HG03432 (cell line): ENCODE results near the gene UBASH3A.
"Not testable (repeated sequence)": the region's sequence is repeated elsewhere in the genome, so short reads cannot be mapped to it uniquely, and the experiment has no call there.

Source experiments
- ATAC-seq: cut with Tn5 transposase; IDR thresholded peaks from one replicate; pipeline ENCODE4 v1.9.1; 2021; ENCODE audit warnings: mild to moderate bottlenecking, moderate library complexity; ENCODE audit not compliant: unreplicated experiment

UBASH3A gene

DNA sequence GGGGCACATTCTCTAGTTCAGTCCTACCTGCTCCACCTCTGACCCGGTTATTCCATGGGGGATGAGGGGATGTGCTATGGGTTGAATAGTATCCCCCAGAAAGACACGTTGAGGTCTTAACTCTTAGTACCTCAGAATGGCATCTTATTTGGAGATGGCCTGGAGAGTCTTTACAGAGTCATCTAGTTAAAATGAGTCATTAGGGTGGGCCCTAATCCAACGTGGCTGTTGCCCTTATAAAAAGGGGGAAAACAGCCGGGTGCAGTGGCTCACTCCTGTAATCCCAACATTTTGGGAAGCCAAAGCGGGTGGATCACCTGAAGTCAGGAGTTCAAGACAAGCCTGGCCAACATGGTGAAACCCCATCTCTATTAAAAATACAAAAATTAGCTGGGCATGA, 13.5 kb upstream of the UBASH3A start:
- no peak for ATAC-seq

- ATAC-seq = no peak
These were observed 13.0 kb upstream of the UBASH3A start for GRCh38 chr21:42390696-42391095.

- ATAC-seq = no peak
These were observed 12.4 kb upstream of the UBASH3A start for GRCh38 chr21:42391297-42391696.

- ATAC-seq = peak; percentile 83
These were observed 10.8 kb upstream of the UBASH3A start for GRCh38 chr21:42392731-42393442.

DNA sequence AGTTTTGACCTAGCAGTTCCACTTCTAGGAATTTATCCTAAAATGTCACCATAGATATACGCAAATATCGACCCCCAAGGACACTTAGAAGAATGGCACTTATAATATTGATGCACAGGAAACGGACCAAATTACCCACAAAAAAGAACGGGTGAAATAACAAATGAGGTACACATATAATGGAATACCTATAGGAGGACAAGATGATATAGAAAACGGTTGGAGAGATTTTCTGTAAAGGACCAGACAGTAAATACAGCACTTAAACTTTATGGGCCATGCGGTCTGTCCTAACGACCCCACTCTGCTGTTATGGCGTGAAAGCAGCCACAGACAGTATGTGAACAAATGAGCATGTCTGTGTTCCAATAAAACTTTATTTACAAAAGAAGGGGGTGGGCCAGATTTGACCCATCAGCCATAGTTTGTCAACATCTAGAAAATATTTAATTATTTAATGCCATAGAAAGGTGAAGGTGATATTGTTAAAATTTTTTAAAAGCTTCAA, 10.2 kb upstream of the UBASH3A start:
- ATAC-seq = peak; percentile 4

- no peak for ATAC-seq
These were observed 8.4 kb upstream of the UBASH3A start for GRCh38 chr21:42395302-42395701.

DNA sequence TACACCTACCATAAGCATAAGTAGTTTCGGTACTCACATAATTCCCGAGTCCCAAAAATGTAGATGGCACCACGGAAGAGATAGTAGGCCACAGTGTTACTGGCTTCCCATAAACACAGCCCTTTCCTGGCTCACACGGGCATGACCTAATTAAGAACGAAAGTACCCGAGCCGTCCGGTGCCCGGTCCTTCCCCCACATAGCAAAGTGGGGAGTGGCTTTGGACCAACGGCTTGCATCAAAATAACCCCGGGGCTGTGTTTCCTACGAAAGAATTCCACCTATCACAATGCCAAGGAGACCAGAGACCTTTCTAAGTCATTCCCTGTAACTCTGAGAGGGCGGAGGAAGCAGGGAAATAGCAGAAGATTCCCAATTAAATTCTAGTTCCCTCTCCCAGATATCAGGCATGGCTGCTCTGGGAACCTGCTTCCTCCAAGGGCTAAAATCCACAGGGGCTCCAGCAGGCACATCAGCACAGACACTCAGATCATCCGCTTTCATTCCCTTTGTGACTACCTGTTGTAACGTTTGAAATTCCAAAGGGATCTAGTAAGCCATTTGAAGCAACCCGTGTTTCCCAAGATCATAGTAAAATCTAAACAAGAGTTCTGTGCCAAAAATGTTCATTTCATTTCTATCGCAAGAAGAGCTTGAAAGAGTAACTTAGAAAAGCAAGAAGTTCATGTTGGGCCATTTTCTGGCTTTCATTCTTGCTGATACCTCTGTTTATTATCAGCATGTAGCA, 7.6 kb upstream of the UBASH3A start, which contains the start of gene TMPRSS3:
Gene TMPRSS3, minus strand, starts transcription at position 148 of the 747 bp plus-strand sequence. CDS start 635 bp downstream, outside the sequence.
- ATAC-seq = no peak

- no peak for ATAC-seq
These were observed 6.6 kb upstream of the UBASH3A start for GRCh38 chr21:42396799-42397745.

- ATAC-seq = no peak
These were observed 5.8 kb upstream of the UBASH3A start for GRCh38 chr21:42397746-42398394.

DNA sequence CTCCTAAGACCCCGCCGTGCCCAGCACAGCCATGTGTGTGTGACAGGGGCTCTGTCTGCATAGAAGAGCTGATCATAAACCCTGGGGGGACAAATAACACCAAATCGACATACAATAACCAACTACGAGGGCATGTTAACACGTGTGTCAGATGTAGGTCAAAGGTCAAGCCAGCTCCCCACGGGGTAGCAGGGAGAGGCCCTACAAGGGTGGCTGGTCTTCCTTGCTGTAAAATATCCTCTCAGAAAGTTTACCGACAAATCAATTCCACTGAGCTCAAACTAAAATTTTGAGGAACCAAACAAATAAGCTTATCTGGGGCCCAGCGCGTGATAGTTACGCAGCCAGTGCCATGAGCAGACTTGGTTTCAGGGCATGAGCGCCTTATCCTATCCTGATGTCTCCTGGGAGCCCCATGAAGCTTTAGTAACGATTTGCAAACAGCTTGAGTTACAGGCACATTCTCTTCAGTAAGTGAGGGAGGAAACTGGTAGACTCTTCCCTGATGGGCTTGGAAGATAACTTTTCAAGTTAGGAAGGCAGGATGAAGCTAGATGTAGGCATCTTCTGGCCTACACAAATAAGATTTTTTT, 5.2 kb upstream of the UBASH3A start:
- ATAC-seq = no peak

GRCh38 chr21:42400525-42400924, 3.2 kb upstream of the UBASH3A start:
- peak; percentile 60 for ATAC-seq

- ATAC-seq = no peak
These were observed 2.5 kb upstream of the UBASH3A start for GRCh38 chr21:42401154-42401553.

DNA sequence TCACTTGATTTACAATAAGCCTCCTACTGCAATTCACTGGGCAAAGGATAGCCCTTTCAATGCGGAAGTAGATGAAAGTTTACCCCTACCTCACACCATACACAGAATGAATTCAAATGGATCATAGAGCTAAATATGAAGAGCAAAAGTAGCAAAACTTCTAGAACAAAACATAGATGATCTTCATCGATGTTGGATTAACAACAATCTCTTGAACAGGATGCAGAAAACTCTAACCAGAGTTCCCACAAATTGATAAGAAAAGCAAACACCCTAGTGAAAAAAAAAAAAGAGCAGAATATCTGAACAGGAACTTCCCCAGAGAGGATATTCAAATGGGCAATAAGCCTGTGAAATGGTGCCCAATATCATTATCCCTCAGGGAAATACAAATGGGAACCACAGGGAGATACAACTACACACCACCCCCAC, 1.9 kb upstream of the UBASH3A start:
- no peak for ATAC-seq

- no peak for ATAC-seq
These were observed 837 bp downstream of the UBASH3A start for GRCh38 chr21:42404539-42404938.

DNA sequence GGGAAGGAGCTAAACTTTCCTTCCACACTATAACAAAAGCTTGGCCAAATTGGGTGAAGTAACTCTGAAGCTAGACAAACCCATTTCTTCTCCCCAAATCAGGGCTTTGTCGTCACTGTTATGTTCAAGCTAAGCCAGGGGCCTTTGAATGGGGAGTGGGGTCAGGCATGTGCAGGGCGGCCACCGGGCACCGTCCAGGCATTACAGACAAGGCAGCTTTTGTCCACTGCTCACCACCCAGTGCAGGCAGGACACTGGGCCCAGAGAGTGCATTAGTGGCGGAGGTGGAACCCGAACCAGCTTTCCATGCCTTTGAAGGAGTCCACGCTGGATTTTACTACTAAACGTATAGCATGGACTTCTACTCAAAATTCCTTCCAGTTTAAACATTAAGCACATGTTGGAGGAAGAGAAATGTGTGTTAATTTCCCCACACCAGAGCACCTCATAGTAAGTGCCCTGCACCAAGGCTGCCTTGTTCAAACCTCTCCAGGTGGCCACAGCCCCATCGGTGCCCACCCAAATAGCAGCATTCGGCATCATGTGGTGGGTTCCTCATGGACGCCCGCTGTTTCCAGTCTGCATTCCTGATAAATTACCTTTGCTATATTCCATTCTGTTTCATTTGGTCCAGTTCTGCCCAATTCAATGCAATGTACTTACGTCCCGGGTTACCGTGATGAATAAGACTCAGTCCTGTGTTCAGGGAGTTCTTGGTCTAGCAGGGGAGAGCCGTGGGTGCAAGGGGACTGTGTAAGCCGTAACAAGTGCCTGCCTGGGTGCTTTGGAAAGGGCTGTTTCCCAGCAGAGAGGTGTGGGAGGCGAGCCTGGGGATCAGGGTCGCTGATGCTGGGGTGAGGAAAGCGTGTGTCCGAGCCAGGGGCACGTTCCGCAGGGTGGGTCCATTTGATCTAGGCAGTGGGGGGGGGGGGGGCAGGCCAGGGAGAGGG, 1.6 kb downstream of the UBASH3A start:
- no peak for ATAC-seq

DNA sequence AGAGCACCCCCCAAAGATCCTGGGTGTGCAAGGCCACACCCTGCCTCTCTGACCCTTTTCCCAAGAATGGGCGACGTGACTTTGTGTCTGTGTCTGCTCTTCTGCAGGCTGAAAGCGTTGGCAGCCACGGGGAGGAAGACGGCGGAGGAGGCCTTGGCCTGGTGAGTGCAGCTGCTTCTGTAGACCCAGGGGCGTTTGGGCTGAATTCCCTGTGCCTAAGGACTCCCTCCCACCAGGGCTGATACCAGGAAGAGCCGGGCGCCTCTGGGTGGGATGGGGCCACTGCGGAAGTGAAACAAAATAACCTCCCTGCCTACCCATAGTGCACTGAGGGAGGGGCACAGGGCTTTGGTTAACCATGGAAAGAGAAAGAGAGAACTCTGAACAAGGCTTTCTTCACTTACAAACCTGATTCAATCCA, 2.5 kb downstream of the UBASH3A start:
- ATAC-seq = no peak

- ATAC-seq = no peak
These were observed 3.2 kb downstream of the UBASH3A start for GRCh38 chr21:42406866-42407265.

GRCh38 chr21:42407476-42407875, 3.8 kb downstream of the UBASH3A start:
- no peak for ATAC-seq

GRCh38 chr21:42408718-42409117, 5.0 kb downstream of the UBASH3A start:
- not testable (repeated sequence) for ATAC-seq
